Stimulated activated CD4-positive, alpha-beta T cell treated with anti-CD3 and anti-CD28 coated beads, Interleukin-12 subunit alpha, Interleukin-12 subunit beta, amount 100 ng/mL, for 48 hours (primary cell): ENCODE results near the gene EXOC8.

ENCODE experiments used
- DNase-seq, 3 donors: peaks; one replicate each; pipeline ENCODE4 v3.0.0-alpha.2; 2020; ENCODE audit warnings: low read depth in 2 of 3, low spot score in 1 of 3

Gene EXOC8

GRCh38 chr1:231337472-231338269 is at the start of gene EXOC8:
TSS of gene EXOC8 (minus strand) at chr1:231337852. CDS start at chr1:231337745, 107 bp downstream.
- DNase-seq: peak; percentile 91 to 95 (median 94)

- no peak for DNase-seq
These were observed 48.8 kb upstream of the EXOC8 start for GRCh38 chr1:231386466-231386865.

- no peak for DNase-seq
These were observed 47.7 kb upstream of the EXOC8 start for GRCh38 chr1:231385416-231385748.

GRCh38 chr1:231384696-231385415 is 47.2 kb upstream of the EXOC8 start:
- DNase-seq: no peak

- DNase-seq: no peak
These were observed 45.7 kb upstream of the EXOC8 start for GRCh38 chr1:231383159-231383860.

- DNase-seq: no peak
These were observed 44.8 kb upstream of the EXOC8 start for GRCh38 chr1:231382426-231382825.

GRCh38 chr1:231381729-231382128 is 44.1 kb upstream of the EXOC8 start:
- no peak for DNase-seq

- no peak for DNase-seq
These were observed 39.4 kb upstream of the EXOC8 start for GRCh38 chr1:231376875-231377549.

- DNase-seq: no peak
These were observed 38.4 kb upstream of the EXOC8 start for GRCh38 chr1:231376101-231376500.

- DNase-seq: no peak
These were observed 36.7 kb upstream of the EXOC8 start for GRCh38 chr1:231374394-231374793.

- DNase-seq: no peak
These were observed 34.8 kb upstream of the EXOC8 start for GRCh38 chr1:231372501-231372900.

GRCh38 chr1:231369282-231369681 is 31.6 kb upstream of the EXOC8 start:
- no peak for DNase-seq

GRCh38 chr1:231364192-231364591 is 26.5 kb upstream of the EXOC8 start:
- DNase-seq: no peak

GRCh38 chr1:231363624-231364023 is 26.0 kb upstream of the EXOC8 start:
- DNase-seq: no peak

GRCh38 chr1:231362325-231362724 is 24.7 kb upstream of the EXOC8 start:
- no peak for DNase-seq

- DNase-seq: no peak
These were observed 21.5 kb upstream of the EXOC8 start for GRCh38 chr1:231359113-231359512.

GRCh38 chr1:231357831-231358354 is 20.2 kb upstream of the EXOC8 start:
- no peak for DNase-seq

- DNase-seq: no peak
These were observed 19.6 kb upstream of the EXOC8 start for GRCh38 chr1:231357187-231357772.

- no peak for DNase-seq
These were observed 17.5 kb upstream of the EXOC8 start for GRCh38 chr1:231355171-231355570.

GRCh38 chr1:231354330-231355020 is 16.8 kb upstream of the EXOC8 start:
- no peak for DNase-seq
